Liver (tissue), 9 donors: Measurements from ENCODE around the gene TMEM145. TPM values are rescaled to one million over a fixed set of nuclear protein-coding genes. Genes with fewer than 3 reads are reported as not detected.

Experiments
- DNase-seq: peaks from one replicate; pipeline ENCODE4 v3.0.0-alpha.2; 2017; ENCODE audit warnings: low spot score
- H3K27ac ChIP-seq, 2 donors: one replicate each; pipeline ENCODE4 v1.7.0; 2013; ENCODE audit warnings: inconsistent platforms in 2 of 2, low read length in 2 of 2, control low read depth in 1 of 2, low read depth in 1 of 2, mild to moderate bottlenecking in 1 of 2
- H3K27me3 ChIP-seq, 4 donors: one replicate each; pipeline versions ENCODE4 v1.6.1 to v1.7.0; 2013; ENCODE audit warnings: low read length in 3 of 4, inconsistent platforms in 1 of 4, mild to moderate bottlenecking in 1 of 4, moderate library complexity in 1 of 4; ENCODE audit not compliant: control insufficient read depth in 4 of 4, insufficient read depth in 4 of 4
- H3K36me3 ChIP-seq, 4 donors: one replicate each; pipeline versions ENCODE4 v1.6.1 to v1.7.0; 2013; ENCODE audit warnings: low read length in 3 of 4, mild to moderate bottlenecking in 3 of 4, low read depth in 1 of 4, moderate library complexity in 1 of 4; ENCODE audit not compliant: control insufficient read depth in 4 of 4, insufficient read depth in 3 of 4
- H3K4me1 ChIP-seq, 4 donors: one replicate each; pipeline versions ENCODE4 v1.6.1 to v1.7.0; 2013; ENCODE audit warnings: low read length in 3 of 4, mild to moderate bottlenecking in 3 of 4, moderate library complexity in 1 of 4; ENCODE audit not compliant: control insufficient read depth in 4 of 4, insufficient read depth in 4 of 4
- H3K4me3 ChIP-seq, 3 donors: one replicate each; pipeline versions ENCODE4 v1.6.1 to v1.7.0; 2013; ENCODE audit warnings: low read length in 3 of 3, control low read depth in 1 of 3, low read depth in 1 of 3, mild to moderate bottlenecking in 1 of 3
- H3K9ac ChIP-seq, 2 donors: one replicate each; pipeline ENCODE4 v1.7.0; 2013; ENCODE audit warnings: low read length in 2 of 2, mild to moderate bottlenecking in 2 of 2, moderate library complexity in 2 of 2, control low read depth in 1 of 2, low read depth in 1 of 2
- H3K9me3 ChIP-seq, 4 donors: one replicate each; pipeline versions ENCODE4 v1.6.1 to v1.7.0; 2013; ENCODE audit warnings: low read length in 3 of 4; ENCODE audit not compliant: control insufficient read depth in 4 of 4
- ATF3 ChIP-seq: IDR thresholded peaks from 2 replicates; pipeline ENCODE4 v1.6.1; 2016; ENCODE audit warnings: antibody characterized with exemption
- EGR1 ChIP-seq, 2 donors: IDR thresholded peaks; 2 replicates each; pipeline ENCODE4 v1.6.1; 2016 to 2018; ENCODE audit warnings: antibody characterized with exemption in 2 of 2, low read depth in 2 of 2
- FOXA1 ChIP-seq: IDR thresholded peaks from 2 replicates; pipeline ENCODE4 v1.6.1; 2016; ENCODE audit warnings: antibody characterized with exemption
- FOXA2 ChIP-seq: IDR thresholded peaks from 2 replicates; pipeline ENCODE4 v1.6.1; 2016; ENCODE audit warnings: antibody characterized with exemption
- GABPA ChIP-seq, 2 donors: IDR thresholded peaks in 1 of 2; conservative IDR thresholded peaks in 1 of 2; 2 replicates each; pipeline ENCODE4 v1.6.1; 2016; ENCODE audit warnings: antibody characterized with exemption in 2 of 2, mild to moderate bottlenecking in 1 of 2, moderate library complexity in 1 of 2
- HNF4A ChIP-seq, 2 donors: conservative IDR thresholded peaks; 2 replicates each; pipeline ENCODE4 v1.6.1; 2016; ENCODE audit warnings: antibody characterized with exemption in 2 of 2, mild to moderate bottlenecking in 2 of 2
- HNF4G ChIP-seq: IDR thresholded peaks from 2 replicates; pipeline ENCODE4 v1.6.1; 2016; ENCODE audit warnings: antibody characterized with exemption
- JUND ChIP-seq, 2 donors: IDR thresholded peaks; 2 replicates each; pipeline ENCODE4 v1.6.1; 2016; ENCODE audit warnings: antibody characterized with exemption in 2 of 2
- MAX ChIP-seq: IDR thresholded peaks from 2 replicates; pipeline ENCODE4 v1.6.1; 2016; ENCODE audit warnings: antibody characterized with exemption
- NR2F2 ChIP-seq: IDR thresholded peaks from 2 replicates; pipeline ENCODE4 v1.6.1; 2016; ENCODE audit warnings: antibody characterized with exemption
- RAD21 ChIP-seq, 2 donors: IDR thresholded peaks; 2 replicates each; pipeline ENCODE4 v1.6.1; 2016; ENCODE audit warnings: antibody characterized with exemption in 2 of 2, mild to moderate bottlenecking in 2 of 2
- RXRA ChIP-seq, 2 donors: IDR thresholded peaks; 2 replicates each; pipeline ENCODE4 v1.6.1; 2017 to 2018; ENCODE audit warnings: antibody characterized with exemption in 2 of 2, mild to moderate bottlenecking in 1 of 2
- SP1 ChIP-seq: IDR thresholded peaks from 2 replicates; pipeline ENCODE4 v1.6.1; 2018; ENCODE audit warnings: antibody characterized with exemption, mild to moderate bottlenecking
- TAF1 ChIP-seq: conservative IDR thresholded peaks from 2 replicates; pipeline ENCODE4 v1.6.1; 2016; ENCODE audit warnings: antibody characterized with exemption, mild to moderate bottlenecking
- YY1 ChIP-seq: IDR thresholded peaks from 2 replicates; pipeline ENCODE4 v1.6.1; 2016; ENCODE audit warnings: antibody characterized with exemption, mild to moderate bottlenecking
- ZBTB33 ChIP-seq: IDR thresholded peaks from 2 replicates; pipeline ENCODE4 v1.6.1; 2016; ENCODE audit warnings: antibody characterized with exemption
- WGBS: extraction: QIAGEN DNeasy Blood & Tissue Kit; methylation state at CpG from one replicate; pipeline ENCODE4 v1.1.7; 2013; 5-methylcytosine and 5-hydroxymethylcytosine counted together
- polyA plus RNA-seq, 2 donors: library from polyadenylated mRNA; stranded (reverse) in 1 of 2; unstranded in 1 of 2; fragments of 200-250 nt in 1 of 2; fragments of >200 nt in 1 of 2; fragmentation: Nextera tagmentation in 1 of 2; extraction: Ambion mirVana in 1 of 2; gene quantifications; one replicate each; pipeline versions ENCODE4 v1.2.1 to v1.2.3, GENCODE V29; 2013 to 2015
- total RNA-seq, 2 donors: library from RNA; depleted of rRNA; stranded (reverse); fragments of >200 nt; gene quantifications; one replicate each; pipeline ENCODE4 v1.2.3, GENCODE V29; 2014
- TF ChIP-seq, protein P1 (sequence below): fragments of 150-350 bp; IDR thresholded peaks from 2 replicates; pipeline ENCODE4 v1.5.1; 2017; ENCODE audit warnings: improper control_type of control experiment, low read depth, low read length; ENCODE audit not compliant: missing input control
- TF ChIP-seq, protein P2 (sequence below): IDR thresholded peaks from 2 replicates; pipeline ENCODE4 v1.6.1; 2016; ENCODE audit warnings: antibody characterized with exemption, mild to moderate bottlenecking
- donor health status: healthy.
- donor health status: healthy.
- donor health status: healthy.
- donor health status: healthy.
- donor health status: healthy.

TMEM145 gene
- total and polyA plus RNA-seq, 4 donors: 0.02 to 0.08 TPM; not detected in 2

- peaks cover 6 to 22% (median 13%) of the 10 kb centered on the region in 4 donors for H3K4me1 ChIP-seq
- peak within 1 kb of the TSS; percentile 74 to 90 (median 78) for H3K4me3 ChIP-seq
- peak; percentile 99 for DNase-seq
- WGBS: under 1% methylated on average over 52 of the region's 52 CpGs
- peaks cover 0 to 14% (median 8%) of the 10 kb centered on the region in 4 donors for H3K36me3 ChIP-seq
- no peaks in the 10 kb centered on the region for H3K9me3 ChIP-seq
- H3K27me3 ChIP-seq: no peaks in the 10 kb centered on the region
- peak within 1 kb of the TSS; percentile 96 to 99 for H3K27ac ChIP-seq
- TF ChIP-seq RXRA (IDR thresholded peaks at IDR 0.05) (no peak), EGR1 (IDR thresholded peaks at IDR 0.05; ENCODE audit: low read depth in 2 of 2) (no peak), SP1 (peak; percentile 100), FOXA1 (no peak), RAD21 (IDR thresholded peaks at IDR 0.05) (no peak), NR2F2 (peak; percentile 9), GABPA (IDR thresholded peaks at IDR 0.05 in 1 of 2, conservative IDR thresholded peaks at IDR 0.05 in 1 of 2) (peak; percentile 76 to 92), TAF1 (peak; percentile 88), MAX (no peak), HNF4G (no peak), HNF4A (conservative IDR thresholded peaks at IDR 0.05) (peak; percentile 60 to 76), FOXA2 (no peak), YY1 (peak; percentile 93), JUND (IDR thresholded peaks at IDR 0.05) (no peak), ZBTB33 (no peak), ATF3 (no peak)
- TF ChIP-seq, protein P1, sequence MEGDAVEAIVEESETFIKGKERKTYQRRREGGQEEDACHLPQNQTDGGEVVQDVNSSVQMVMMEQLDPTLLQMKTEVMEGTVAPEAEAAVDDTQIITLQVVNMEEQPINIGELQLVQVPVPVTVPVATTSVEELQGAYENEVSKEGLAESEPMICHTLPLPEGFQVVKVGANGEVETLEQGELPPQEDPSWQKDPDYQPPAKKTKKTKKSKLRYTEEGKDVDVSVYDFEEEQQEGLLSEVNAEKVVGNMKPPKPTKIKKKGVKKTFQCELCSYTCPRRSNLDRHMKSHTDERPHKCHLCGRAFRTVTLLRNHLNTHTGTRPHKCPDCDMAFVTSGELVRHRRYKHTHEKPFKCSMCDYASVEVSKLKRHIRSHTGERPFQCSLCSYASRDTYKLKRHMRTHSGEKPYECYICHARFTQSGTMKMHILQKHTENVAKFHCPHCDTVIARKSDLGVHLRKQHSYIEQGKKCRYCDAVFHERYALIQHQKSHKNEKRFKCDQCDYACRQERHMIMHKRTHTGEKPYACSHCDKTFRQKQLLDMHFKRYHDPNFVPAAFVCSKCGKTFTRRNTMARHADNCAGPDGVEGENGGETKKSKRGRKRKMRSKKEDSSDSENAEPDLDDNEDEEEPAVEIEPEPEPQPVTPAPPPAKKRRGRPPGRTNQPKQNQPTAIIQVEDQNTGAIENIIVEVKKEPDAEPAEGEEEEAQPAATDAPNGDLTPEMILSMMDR: no peak
- TF ChIP-seq, protein P2, sequence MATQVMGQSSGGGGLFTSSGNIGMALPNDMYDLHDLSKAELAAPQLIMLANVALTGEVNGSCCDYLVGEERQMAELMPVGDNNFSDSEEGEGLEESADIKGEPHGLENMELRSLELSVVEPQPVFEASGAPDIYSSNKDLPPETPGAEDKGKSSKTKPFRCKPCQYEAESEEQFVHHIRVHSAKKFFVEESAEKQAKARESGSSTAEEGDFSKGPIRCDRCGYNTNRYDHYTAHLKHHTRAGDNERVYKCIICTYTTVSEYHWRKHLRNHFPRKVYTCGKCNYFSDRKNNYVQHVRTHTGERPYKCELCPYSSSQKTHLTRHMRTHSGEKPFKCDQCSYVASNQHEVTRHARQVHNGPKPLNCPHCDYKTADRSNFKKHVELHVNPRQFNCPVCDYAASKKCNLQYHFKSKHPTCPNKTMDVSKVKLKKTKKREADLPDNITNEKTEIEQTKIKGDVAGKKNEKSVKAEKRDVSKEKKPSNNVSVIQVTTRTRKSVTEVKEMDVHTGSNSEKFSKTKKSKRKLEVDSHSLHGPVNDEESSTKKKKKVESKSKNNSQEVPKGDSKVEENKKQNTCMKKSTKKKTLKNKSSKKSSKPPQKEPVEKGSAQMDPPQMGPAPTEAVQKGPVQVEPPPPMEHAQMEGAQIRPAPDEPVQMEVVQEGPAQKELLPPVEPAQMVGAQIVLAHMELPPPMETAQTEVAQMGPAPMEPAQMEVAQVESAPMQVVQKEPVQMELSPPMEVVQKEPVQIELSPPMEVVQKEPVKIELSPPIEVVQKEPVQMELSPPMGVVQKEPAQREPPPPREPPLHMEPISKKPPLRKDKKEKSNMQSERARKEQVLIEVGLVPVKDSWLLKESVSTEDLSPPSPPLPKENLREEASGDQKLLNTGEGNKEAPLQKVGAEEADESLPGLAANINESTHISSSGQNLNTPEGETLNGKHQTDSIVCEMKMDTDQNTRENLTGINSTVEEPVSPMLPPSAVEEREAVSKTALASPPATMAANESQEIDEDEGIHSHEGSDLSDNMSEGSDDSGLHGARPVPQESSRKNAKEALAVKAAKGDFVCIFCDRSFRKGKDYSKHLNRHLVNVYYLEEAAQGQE: peak; percentile 12
- H3K9ac ChIP-seq: peak within 1 kb of the TSS; percentile 99 to 100
Measured at GRCh38 chr19:42268704-42269477, 44.2 kb upstream of the TMEM145 start, which contains the start of gene CIC. CIC (plus strand) TSS chr19:42269252; CDS start chr19:42271784, 2,532 bp downstream.
